NCI-H748 treated with DMSO at 0.1 percent for 48 hours (cell line): ENCODE data around the gene DTX2.
"Not testable (repeated sequence)": the region's sequence is repeated elsewhere in the genome, so short reads cannot be mapped to it uniquely, and the experiment has no call there.

Source experiments
- DNase-seq: peaks from one replicate; lab custom pipeline; 2025; lab: John Stamatoyannopoulos, UW

Gene DTX2

GRCh38 chr7:76512941-76513816 is 51.7 kb downstream of the DTX2 start:
- DNase-seq = no peak

- DNase-seq = no peak
Observed at GRCh38 chr7:76513817-76514799, 52.6 kb downstream of the DTX2 start.

- DNase-seq = no peak
Observed at GRCh38 chr7:76514926-76515771, 53.6 kb downstream of the DTX2 start.

- no peak for DNase-seq
Observed at GRCh38 chr7:76515999-76516443, 54.5 kb downstream of the DTX2 start.

- not testable (repeated sequence) for DNase-seq
Observed at GRCh38 chr7:76516932-76517331, 55.4 kb downstream of the DTX2 start.

GRCh38 chr7:76526183-76526582 is 64.7 kb downstream of the DTX2 start:
- not testable (repeated sequence) for DNase-seq

- DNase-seq = not testable (repeated sequence)
Observed at GRCh38 chr7:76531643-76532042, 70.1 kb downstream of the DTX2 start.

GRCh38 chr7:76543197-76543596 is 81.7 kb downstream of the DTX2 start, which contains the start of gene SPDYE16:
SPDYE16 (minus strand) TSS chr7:76543297; CDS start chr7:76541459, 1,838 bp downstream.
- DNase-seq = not testable (repeated sequence)

- peak; percentile 19 for DNase-seq
Observed at GRCh38 chr7:76549025-76549854, 87.7 kb downstream of the DTX2 start.

GRCh38 chr7:76549855-76550248 is 88.3 kb downstream of the DTX2 start:
- not testable (repeated sequence) for DNase-seq

GRCh38 chr7:76551992-76552391 is 90.5 kb downstream of the DTX2 start:
- not testable (repeated sequence) for DNase-seq
